ENCODE results near the gene ABCA6. TPM values are rescaled to one million over a fixed set of nuclear protein-coding genes. Genes with fewer than 3 reads are reported as not detected.
"Not testable (repeated sequence)": the region's sequence is repeated elsewhere in the genome, so short reads cannot be mapped to it uniquely, and the experiment has no call there.

Gene ABCA6
- total RNA-seq, 1 donor, result 3.9 TPM

DNA sequence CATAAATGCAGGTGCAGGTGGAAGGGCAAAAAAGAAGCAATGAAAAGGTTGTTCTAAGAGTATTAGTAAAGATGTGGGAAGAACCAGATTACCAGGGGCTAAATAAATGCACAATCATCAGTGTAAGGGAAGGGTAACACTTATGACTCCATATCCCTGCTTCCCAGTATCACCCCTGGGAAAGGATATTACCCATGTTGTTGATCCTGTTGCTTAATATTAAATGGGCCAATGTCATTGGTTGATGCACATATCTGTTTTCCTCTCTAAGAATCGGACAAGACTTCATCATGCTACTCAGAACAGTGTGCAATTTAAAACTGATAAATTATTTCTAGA, 34.7 kb upstream of the ABCA6 start:
- no peak overlapping the region for H3K4me3 ChIP-seq (ENCODE audit: low read depth, low read length)
- DNase-seq (ENCODE audit: low read depth), result no peak
- TF ChIP-seq, protein P1, sequence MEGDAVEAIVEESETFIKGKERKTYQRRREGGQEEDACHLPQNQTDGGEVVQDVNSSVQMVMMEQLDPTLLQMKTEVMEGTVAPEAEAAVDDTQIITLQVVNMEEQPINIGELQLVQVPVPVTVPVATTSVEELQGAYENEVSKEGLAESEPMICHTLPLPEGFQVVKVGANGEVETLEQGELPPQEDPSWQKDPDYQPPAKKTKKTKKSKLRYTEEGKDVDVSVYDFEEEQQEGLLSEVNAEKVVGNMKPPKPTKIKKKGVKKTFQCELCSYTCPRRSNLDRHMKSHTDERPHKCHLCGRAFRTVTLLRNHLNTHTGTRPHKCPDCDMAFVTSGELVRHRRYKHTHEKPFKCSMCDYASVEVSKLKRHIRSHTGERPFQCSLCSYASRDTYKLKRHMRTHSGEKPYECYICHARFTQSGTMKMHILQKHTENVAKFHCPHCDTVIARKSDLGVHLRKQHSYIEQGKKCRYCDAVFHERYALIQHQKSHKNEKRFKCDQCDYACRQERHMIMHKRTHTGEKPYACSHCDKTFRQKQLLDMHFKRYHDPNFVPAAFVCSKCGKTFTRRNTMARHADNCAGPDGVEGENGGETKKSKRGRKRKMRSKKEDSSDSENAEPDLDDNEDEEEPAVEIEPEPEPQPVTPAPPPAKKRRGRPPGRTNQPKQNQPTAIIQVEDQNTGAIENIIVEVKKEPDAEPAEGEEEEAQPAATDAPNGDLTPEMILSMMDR (IDR thresholded peaks at IDR 0.05; ENCODE audit: insufficient read depth, low read depth, low read length), result no peak

DNA sequence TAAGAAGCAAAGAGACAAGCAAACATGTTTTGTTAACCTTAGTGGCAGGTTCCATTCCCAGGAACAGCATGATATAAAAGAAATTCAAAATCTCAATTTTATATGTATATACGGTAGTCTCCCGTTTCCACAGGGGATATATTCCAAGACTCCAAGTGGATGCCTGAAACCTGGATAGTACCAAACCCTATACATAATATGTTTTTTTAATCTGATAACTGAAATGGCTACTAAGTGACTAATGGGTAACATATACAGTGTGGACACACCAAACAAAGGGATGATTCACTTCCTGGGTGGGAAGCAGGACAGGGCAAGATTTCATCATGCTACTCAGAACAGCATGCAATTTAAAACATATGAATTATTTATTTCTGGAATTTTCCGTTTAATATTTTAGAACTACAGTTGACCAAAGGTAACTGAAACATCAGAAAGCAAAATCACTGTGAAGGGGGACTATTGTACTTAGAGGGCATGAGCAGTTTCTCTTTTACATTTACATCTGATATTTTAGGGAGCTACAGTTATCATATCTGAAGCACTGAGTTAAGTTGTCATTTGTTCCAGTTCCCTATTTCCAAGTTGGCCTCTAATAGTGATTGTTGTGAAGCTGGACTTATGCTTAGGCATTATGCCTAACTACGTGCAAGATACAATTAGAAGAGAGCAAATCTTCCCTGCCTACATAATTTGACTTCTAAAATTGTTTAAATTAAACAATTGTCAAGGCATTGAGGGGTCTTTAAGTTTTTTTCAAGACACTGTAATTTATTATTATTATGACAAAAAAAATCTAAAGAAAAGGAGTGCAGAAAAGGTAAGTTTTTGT, 34.1 kb upstream of the ABCA6 start:
- no peak overlapping the region for H3K4me3 ChIP-seq (ENCODE audit: low read depth, low read length)
- DNase-seq (ENCODE audit: low read depth), result peak; percentile 85

DNA sequence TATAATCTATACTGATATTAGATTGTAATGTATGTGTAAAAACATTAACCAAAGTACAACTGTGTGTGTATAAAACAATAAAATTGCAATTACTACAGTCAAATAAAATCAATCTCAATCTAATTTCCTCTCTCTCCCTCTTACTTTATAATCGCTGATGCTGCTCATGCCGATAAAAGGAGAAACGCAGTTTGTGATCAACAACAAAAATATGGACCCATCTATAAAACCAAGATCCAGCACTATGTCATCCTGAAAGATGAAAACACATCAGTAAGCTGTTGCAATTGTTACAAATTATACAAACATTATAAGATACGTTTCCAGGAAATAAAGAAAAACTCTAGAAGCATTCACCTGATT, 33.5 kb upstream of the ABCA6 start:
- TF ChIP-seq, protein P1 (IDR thresholded peaks at IDR 0.05; ENCODE audit: insufficient read depth, low read depth, low read length), result no peak
- H3K4me3 ChIP-seq (ENCODE audit: low read depth, low read length), result no peak overlapping the region
- DNase-seq (ENCODE audit: low read depth), result no peak

More for the DNA sequence above, 34.1 kb upstream of the ABCA6 start:
- TF ChIP-seq, protein P1 (IDR thresholded peaks at IDR 0.05; ENCODE audit: insufficient read depth, low read depth, low read length), result no peak

DNA sequence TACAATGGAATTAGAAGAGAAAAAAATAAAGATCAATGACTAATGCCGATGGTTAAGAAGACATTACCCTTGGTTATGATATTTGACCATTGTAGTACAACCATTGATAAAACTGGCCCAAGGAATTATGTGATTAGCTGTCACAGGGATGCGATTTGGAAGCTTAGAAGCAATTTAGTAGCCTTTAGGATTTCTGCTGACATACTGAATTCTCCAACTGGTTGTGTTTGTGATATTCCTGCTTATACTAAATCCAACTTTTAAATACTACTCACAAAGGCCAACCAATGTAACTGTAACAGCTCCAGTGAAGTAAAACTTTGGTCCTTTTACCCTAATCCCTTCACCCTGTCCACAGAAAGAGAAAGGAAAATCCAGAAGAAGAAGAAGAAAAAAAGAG, 31.4 kb upstream of the ABCA6 start:
- no peak overlapping the region for H3K4me3 ChIP-seq (ENCODE audit: low read depth, low read length)
- no peak for DNase-seq (ENCODE audit: low read depth)
- TF ChIP-seq, protein P1 (IDR thresholded peaks at IDR 0.05; ENCODE audit: insufficient read depth, low read depth, low read length), result no peak

DNA sequence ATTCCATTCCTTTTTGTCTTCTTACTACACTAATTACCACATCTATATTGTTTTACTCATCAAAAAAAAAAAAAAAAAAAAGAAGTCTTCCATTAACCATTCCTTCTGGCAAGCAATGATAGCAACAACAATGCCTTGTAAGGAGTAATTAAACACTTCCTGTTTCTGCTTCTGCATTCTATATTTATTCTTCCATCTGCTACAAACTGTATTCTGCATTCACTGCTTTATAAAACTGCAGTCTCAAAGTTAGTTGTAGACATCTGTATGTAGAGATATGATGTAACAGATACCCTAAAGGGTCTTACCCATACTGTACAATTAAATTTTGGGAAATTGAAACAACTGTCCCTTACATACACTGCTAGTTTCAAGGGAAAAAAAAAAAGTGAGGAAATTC, 28.7 kb upstream of the ABCA6 start:
- peak; percentile 14 for DNase-seq (ENCODE audit: low read depth)
- TF ChIP-seq, protein P1 (IDR thresholded peaks at IDR 0.05; ENCODE audit: insufficient read depth, low read depth, low read length), result no peak
- H3K4me3 ChIP-seq (ENCODE audit: low read depth, low read length), result no peak overlapping the region

DNA sequence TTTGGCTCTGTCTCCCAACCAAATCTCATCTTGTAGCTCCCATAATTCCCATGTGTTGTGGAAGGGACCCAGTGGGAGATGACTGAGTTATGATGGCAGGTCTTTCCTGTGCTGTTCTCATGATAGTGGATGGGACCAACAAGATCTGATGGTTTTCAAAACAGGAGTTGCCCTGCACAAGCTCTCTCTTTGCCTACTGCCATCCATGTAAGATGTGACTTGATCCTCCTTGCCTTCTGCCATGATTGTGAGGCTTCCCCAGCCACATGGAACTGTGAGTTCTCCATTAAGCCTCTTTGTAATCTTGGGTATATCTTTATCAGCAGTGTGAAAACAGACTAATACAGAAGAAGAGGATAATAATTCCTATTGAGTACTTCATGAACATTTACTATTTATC, 26.9 kb upstream of the ABCA6 start:
- H3K4me3 ChIP-seq (ENCODE audit: low read depth, low read length); DNase-seq (ENCODE audit: low read depth): not testable (repeated sequence)

DNA sequence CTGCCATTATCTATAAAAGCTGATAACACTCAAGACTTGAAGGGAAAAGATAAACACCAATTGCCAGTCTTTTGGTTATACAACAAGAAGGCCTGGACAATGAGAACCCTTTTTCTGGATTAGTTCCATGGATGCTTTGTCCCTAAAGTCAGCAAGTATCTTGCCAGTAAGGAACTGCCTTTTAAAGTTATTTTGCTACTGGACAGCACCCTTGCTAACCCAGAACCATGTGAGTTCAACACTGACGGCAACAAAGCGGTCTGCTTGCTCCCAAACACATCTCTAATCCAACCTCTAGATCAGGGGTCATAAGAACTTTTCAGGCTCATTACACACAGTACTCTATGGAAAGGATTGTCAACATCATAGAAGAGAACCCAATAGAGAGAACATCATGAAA, 25.3 kb upstream of the ABCA6 start:
- H3K4me3 ChIP-seq (ENCODE audit: low read depth, low read length), result no peak overlapping the region
- DNase-seq (ENCODE audit: low read depth), result no peak
- TF ChIP-seq, protein P1 (IDR thresholded peaks at IDR 0.05; ENCODE audit: insufficient read depth, low read depth, low read length), result no peak
